Activated naive CD8-positive, alpha-beta T cell treated with anti-CD3 and anti-CD28 coated beads, Interleukin-2, amount 50 U/mL, for 24 hours (primary cell): ENCODE measurements around the gene GRAP2.
"Not testable (repeated sequence)": the region's sequence is repeated elsewhere in the genome, so short reads cannot be mapped to it uniquely, and the experiment has no call there.

Source experiments
- ATAC-seq: fragments of 150-1000 bp; cut with Tn5 transposase; one replicate; pipeline ENCODE4 v1.10.0; 2021
- DNase-seq: peaks from one replicate; pipeline ENCODE4 v3.0.0; 2021
- H3K27ac Mint-ChIP-seq: one replicate; pipeline ENCODE4 v1.8.0; 2021; ENCODE audit warnings: mild to moderate bottlenecking, mixed read lengths
- H3K27me3 Mint-ChIP-seq: one replicate; pipeline ENCODE4 v1.8.0; 2021; ENCODE audit warnings: mixed read lengths
- H3K36me3 Mint-ChIP-seq: one replicate; pipeline ENCODE4 v1.8.0; 2021; ENCODE audit warnings: low read depth, mixed read lengths
- H3K4me1 Mint-ChIP-seq: one replicate; pipeline ENCODE4 v1.8.0; 2021; ENCODE audit warnings: mixed read lengths
- H3K4me3 Mint-ChIP-seq: one replicate; pipeline ENCODE4 v1.8.0; 2021; ENCODE audit warnings: mild to moderate bottlenecking, moderate library complexity, mixed read lengths
- H3K9me3 Mint-ChIP-seq: one replicate; pipeline ENCODE4 v1.8.0; 2021; ENCODE audit warnings: mixed read lengths

The GRAP2 gene

DNA sequence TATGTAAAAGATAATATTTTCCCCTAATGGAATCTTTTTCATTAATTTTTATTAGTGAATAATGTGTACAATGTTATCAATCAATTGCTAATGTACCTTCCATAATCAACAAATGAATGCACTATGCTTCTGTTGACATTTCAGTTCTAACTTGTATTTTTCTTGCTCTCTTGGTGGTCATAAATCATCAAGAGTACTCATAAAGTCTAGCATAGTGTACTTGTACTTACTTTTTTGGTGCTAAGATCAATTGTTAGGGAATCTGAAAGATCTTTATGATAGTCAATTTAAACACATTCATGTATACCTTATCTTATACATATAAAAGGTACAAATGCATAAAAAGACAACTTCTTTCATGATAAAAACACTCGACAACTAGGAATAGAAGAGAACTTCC, 17.8 kb upstream of the GRAP2 start:
- DNase-seq (no peak), ATAC-seq (no peak)
- Mint-ChIP-seq H3K27me3 (no peaks in the 10 kb centered on the region), H3K36me3 (no peaks in the 10 kb centered on the region), H3K9me3 (no peaks in the 10 kb centered on the region), H3K27ac (no peak overlapping the region), H3K4me3 (no peak overlapping the region), H3K4me1 (peaks cover 2% of the 10 kb centered on the region)

- peaks cover 16% of the 10 kb centered on the region for H3K4me1 Mint-ChIP-seq
- not testable (repeated sequence) for H3K27me3 Mint-ChIP-seq, H3K27ac Mint-ChIP-seq, H3K9me3 Mint-ChIP-seq, H3K36me3 Mint-ChIP-seq, DNase-seq, H3K4me3 Mint-ChIP-seq, ATAC-seq
Observed at GRCh38 chr22:39889924-39890323, 11.0 kb upstream of the GRAP2 start.

- Mint-ChIP-seq H3K27me3 (no peaks in the 10 kb centered on the region), H3K27ac (no peak within 1 kb of the TSS), H3K4me3 (no peak within 1 kb of the TSS), H3K4me1 (peaks cover 16% of the 10 kb centered on the region), H3K36me3 (no peaks in the 10 kb centered on the region), H3K9me3 (no peaks in the 10 kb centered on the region)
- ATAC-seq (no peak), DNase-seq (no peak)
Observed at GRCh38 chr22:39893526-39893925, 7.4 kb upstream of the GRAP2 start, which contains the start of gene ENTHD1. Gene ENTHD1, minus strand, starts transcription at chr22:39893760. Its CDS starts 6,012 bp downstream, at chr22:39887748.

DNA sequence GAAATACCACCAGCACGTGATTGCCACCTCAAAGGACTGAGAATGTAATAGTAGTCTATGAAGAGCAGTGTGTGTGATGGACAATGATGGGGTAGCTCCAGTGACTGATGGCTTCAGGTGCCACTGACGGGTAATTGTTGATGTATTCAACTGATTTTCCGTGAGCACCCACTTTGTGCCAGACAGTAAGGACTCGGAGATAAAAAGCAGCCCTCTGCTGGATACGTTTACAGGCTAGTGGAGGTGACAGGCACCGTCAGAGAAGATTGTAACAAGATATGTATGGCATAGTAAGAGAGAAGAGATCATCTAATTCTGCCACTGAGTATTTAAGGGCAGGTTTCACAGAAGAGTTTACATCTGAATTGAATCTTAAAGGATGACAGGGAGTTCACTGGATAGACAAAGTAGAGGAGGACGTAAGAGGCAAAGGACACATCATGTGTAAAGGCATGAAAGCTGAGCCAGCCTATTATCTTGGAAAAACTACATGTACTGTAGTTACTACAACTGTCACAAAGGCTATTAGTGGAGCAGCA, 6.3 kb upstream of the GRAP2 start:
- Mint-ChIP-seq H3K4me1 (peaks cover 25% of the 10 kb centered on the region), H3K27ac (no peak overlapping the region)
- ATAC-seq = no peak

GRCh38 chr22:39895682-39896081, 5.2 kb upstream of the GRAP2 start:
- no peak for ATAC-seq
- Mint-ChIP-seq H3K27me3 (no peaks in the 10 kb centered on the region), H3K9me3 (no peaks in the 10 kb centered on the region), H3K27ac (no peak overlapping the region), H3K4me1 (peaks cover 36% of the 10 kb centered on the region), H3K36me3 (no peaks in the 10 kb centered on the region), H3K4me3 (no peak overlapping the region)
- no peak for DNase-seq

More for the DNA sequence above, 6.3 kb upstream of the GRAP2 start:
- no peak for DNase-seq
- no peak overlapping the region for H3K4me3 Mint-ChIP-seq
- H3K27me3 Mint-ChIP-seq = no peaks in the 10 kb centered on the region
- H3K36me3 Mint-ChIP-seq = no peaks in the 10 kb centered on the region
- H3K9me3 Mint-ChIP-seq = no peaks in the 10 kb centered on the region

- DNase-seq = no peak
- Mint-ChIP-seq H3K4me3 (no peak overlapping the region), H3K27ac (no peak overlapping the region), H3K27me3 (no peaks in the 10 kb centered on the region), H3K9me3 (no peaks in the 10 kb centered on the region), H3K36me3 (no peaks in the 10 kb centered on the region), H3K4me1 (peaks cover 40% of the 10 kb centered on the region)
- ATAC-seq = no peak
Observed at GRCh38 chr22:39896313-39896996, 4.4 kb upstream of the GRAP2 start.

- no peaks in the 10 kb centered on the region for H3K27me3 Mint-ChIP-seq
- no peak overlapping the region for H3K4me3 Mint-ChIP-seq
- H3K4me1 Mint-ChIP-seq = peaks cover 28% of the 10 kb centered on the region
- H3K9me3 Mint-ChIP-seq = no peaks in the 10 kb centered on the region
- no peak for ATAC-seq
- H3K27ac Mint-ChIP-seq = no peak overlapping the region
- DNase-seq = no peak
- H3K36me3 Mint-ChIP-seq = peaks cover 8% of the 10 kb centered on the region
Observed at GRCh38 chr22:39897841-39898240, 3.0 kb upstream of the GRAP2 start.

DNA sequence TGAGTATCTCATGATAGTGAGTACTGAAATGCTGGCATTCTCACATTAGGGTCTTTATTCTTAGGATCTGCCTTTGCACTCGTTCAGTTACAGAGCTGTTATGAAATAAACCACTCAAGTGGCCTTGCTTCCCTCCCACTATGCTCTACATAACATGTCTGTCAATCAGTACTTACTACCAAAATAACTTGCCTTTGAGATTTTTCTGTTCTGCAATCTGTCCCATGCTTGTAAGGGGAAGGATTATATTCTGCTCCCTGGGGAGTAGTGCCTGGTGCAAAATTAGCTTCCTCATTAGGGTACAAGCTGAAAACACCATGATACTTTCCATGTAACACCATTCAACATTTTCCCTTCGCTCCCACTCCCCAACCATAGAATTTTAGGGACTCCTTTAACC, 1.9 kb upstream of the GRAP2 start:
- DNase-seq (no peak), ATAC-seq (no peak)
- Mint-ChIP-seq H3K4me1 (peaks cover 25% of the 10 kb centered on the region), H3K36me3 (peaks cover 8% of the 10 kb centered on the region), H3K4me3 (peak overlapping the region; percentile 0), H3K27ac (peak overlapping the region; percentile 73), H3K27me3 (no peaks in the 10 kb centered on the region), H3K9me3 (no peaks in the 10 kb centered on the region)

- H3K4me3 Mint-ChIP-seq = peak overlapping the region; percentile 87
- no peaks in the 10 kb centered on the region for H3K9me3 Mint-ChIP-seq
- H3K27ac Mint-ChIP-seq = peak overlapping the region; percentile 93
- no peak for ATAC-seq
- H3K27me3 Mint-ChIP-seq = no peaks in the 10 kb centered on the region
- peaks cover 36% of the 10 kb centered on the region for H3K4me1 Mint-ChIP-seq
- peaks cover 8% of the 10 kb centered on the region for H3K36me3 Mint-ChIP-seq
- DNase-seq = no peak
Observed at GRCh38 chr22:39901565-39902146, 772 bp downstream of the GRAP2 start.

- H3K36me3 Mint-ChIP-seq, ATAC-seq, H3K9me3 Mint-ChIP-seq, H3K27me3 Mint-ChIP-seq, DNase-seq: not testable (repeated sequence)
- H3K4me1 Mint-ChIP-seq = peaks cover 48% of the 10 kb centered on the region
- peak overlapping the region; percentile 93 for H3K27ac Mint-ChIP-seq
- H3K4me3 Mint-ChIP-seq = peak overlapping the region; percentile 87
Observed at GRCh38 chr22:39904024-39904423, 3.1 kb downstream of the GRAP2 start.

GRCh38 chr22:39904862-39905261, 4.0 kb downstream of the GRAP2 start:
- peaks cover 50% of the 10 kb centered on the region for H3K4me1 Mint-ChIP-seq
- no peaks in the 10 kb centered on the region for H3K27me3 Mint-ChIP-seq
- peaks cover under 1% of the 10 kb centered on the region for H3K9me3 Mint-ChIP-seq
- no peak for ATAC-seq
- no peak for DNase-seq
- peak overlapping the region; percentile 93 for H3K27ac Mint-ChIP-seq
- H3K4me3 Mint-ChIP-seq = peak overlapping the region; percentile 87
- H3K36me3 Mint-ChIP-seq = peaks cover 8% of the 10 kb centered on the region

- H3K4me1 Mint-ChIP-seq = peaks cover 50% of the 10 kb centered on the region
Observed at GRCh38 chr22:39905687-39906086, 4.8 kb downstream of the GRAP2 start.

DNA sequence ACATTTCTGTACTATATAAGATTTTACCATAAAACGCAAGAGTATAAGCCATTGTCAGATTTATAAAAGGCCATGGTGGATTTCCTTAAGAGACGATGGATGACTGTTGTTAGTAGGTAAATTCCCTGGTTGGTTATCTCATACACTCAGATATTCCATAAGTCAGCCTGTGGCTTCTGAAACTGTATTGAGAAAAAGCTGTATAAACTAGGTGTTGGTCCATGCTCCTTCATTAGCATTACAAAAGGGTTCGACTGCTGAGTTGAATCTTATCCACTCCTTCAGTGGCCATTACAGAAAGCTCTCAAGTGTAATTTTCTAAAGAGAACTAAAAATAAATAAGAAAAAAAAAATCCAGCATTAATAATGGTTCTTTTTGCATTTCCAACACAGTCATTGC, 5.3 kb downstream of the GRAP2 start:
- Mint-ChIP-seq H3K4me1 (peaks cover 50% of the 10 kb centered on the region), H3K27ac (peak overlapping the region; percentile 93), H3K27me3 (no peaks in the 10 kb centered on the region), H3K9me3 (peaks cover 4% of the 10 kb centered on the region), H3K4me3 (peak overlapping the region; percentile 87), H3K36me3 (peaks cover 11% of the 10 kb centered on the region)
- DNase-seq (no peak), ATAC-seq (peak; percentile 54)

More at GRCh38 chr22:39905687-39906086, 4.8 kb downstream of the GRAP2 start:
- DNase-seq = no peak
- Mint-ChIP-seq H3K27me3 (no peaks in the 10 kb centered on the region), H3K36me3 (peaks cover 11% of the 10 kb centered on the region), H3K27ac (peak overlapping the region; percentile 93), H3K4me3 (peak overlapping the region; percentile 87), H3K9me3 (peaks cover 4% of the 10 kb centered on the region)
- ATAC-seq = peak; percentile 6

- Mint-ChIP-seq H3K4me3 (peak overlapping the region; percentile 87), H3K9me3 (peaks cover 4% of the 10 kb centered on the region), H3K36me3 (peaks cover 7% of the 10 kb centered on the region), H3K27ac (peak overlapping the region; percentile 93), H3K27me3 (no peaks in the 10 kb centered on the region), H3K4me1 (peaks cover 59% of the 10 kb centered on the region)
- ATAC-seq = no peak
- DNase-seq = no peak
Observed at GRCh38 chr22:39907047-39907446, 6.2 kb downstream of the GRAP2 start.

DNA sequence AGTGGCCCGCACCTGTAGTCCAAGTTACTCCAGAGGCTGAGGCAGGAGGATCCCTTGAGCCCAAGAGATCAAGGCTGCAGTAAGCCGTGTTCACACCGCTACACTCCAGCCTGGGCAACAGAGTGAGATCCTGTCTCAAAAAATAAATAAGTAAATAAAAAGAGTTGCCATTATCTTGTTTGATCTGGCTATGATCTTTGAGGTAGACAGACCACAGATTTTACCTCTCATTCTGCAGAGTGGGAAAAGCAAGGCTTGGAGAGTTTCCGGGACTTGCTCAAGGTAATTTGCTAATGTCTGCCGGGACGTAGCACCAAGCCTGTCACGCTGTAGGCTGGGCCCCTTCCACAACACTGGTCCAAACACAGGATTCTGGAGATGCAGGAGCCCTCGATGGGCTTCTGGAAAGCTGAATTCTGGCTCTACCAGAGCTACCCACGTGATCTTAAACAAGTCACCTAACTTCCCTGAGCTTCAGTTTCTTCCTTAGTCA, 6.8 kb downstream of the GRAP2 start:
- H3K9me3 Mint-ChIP-seq = peaks cover 4% of the 10 kb centered on the region
- ATAC-seq = no peak
- peaks cover 6% of the 10 kb centered on the region for H3K36me3 Mint-ChIP-seq
- H3K4me3 Mint-ChIP-seq = peak overlapping the region; percentile 87
- peaks cover 65% of the 10 kb centered on the region for H3K4me1 Mint-ChIP-seq
- no peak for DNase-seq
- no peaks in the 10 kb centered on the region for H3K27me3 Mint-ChIP-seq
- peak overlapping the region; percentile 93 for H3K27ac Mint-ChIP-seq
